Endothelial cell (in vitro differentiated cells): ENCODE results near the gene PRRC1. TPM values are rescaled to one million over a fixed set of nuclear protein-coding genes. Genes with fewer than 3 reads are reported as not detected.

Source experiments
- DNase-seq: peaks from one replicate; pipeline ENCODE4 v3.0.0; 2021; ENCODE audit warnings: low spot score
- H3K27ac Mint-ChIP-seq: one replicate; pipeline ENCODE4 v1.8.0; 2021; ENCODE audit warnings: mixed read lengths, inconsistent platforms; ENCODE audit not compliant: unreplicated experiment
- H3K27me3 Mint-ChIP-seq: one replicate; pipeline ENCODE4 v1.8.0; 2021; ENCODE audit warnings: mild to moderate bottlenecking, moderate library complexity, mixed read lengths, inconsistent platforms; ENCODE audit not compliant: unreplicated experiment
- H3K36me3 Mint-ChIP-seq: one replicate; pipeline ENCODE4 v1.8.0; 2021; ENCODE audit warnings: mild to moderate bottlenecking, low read depth, mixed read lengths, inconsistent platforms; ENCODE audit not compliant: unreplicated experiment
- H3K4me1 Mint-ChIP-seq: one replicate; pipeline ENCODE4 v1.8.0; 2021; ENCODE audit warnings: mild to moderate bottlenecking, mixed read lengths, inconsistent platforms; ENCODE audit not compliant: unreplicated experiment
- H3K4me3 Mint-ChIP-seq: one replicate; pipeline ENCODE4 v1.8.0; 2021; ENCODE audit warnings: mild to moderate bottlenecking, mixed read lengths, inconsistent platforms; ENCODE audit not compliant: unreplicated experiment
- H3K9me3 Mint-ChIP-seq: one replicate; pipeline ENCODE4 v1.8.0; 2021; ENCODE audit warnings: mixed read lengths, inconsistent platforms; ENCODE audit not compliant: unreplicated experiment
- CTCF ChIP-seq: fragments of 200-600 bp; sonication (generic); IDR thresholded peaks from one replicate; pipeline ENCODE4 v1.5.0; 2021; ENCODE audit warnings: antibody characterized with exemption; ENCODE audit not compliant: unreplicated experiment
- total RNA-seq: library from RNA; stranded (reverse); fragmentation: NEBNext Ultra II Directional; extraction: Animal tissue kit (Norgen Biotek cat#: 25700); gene quantifications from one replicate; pipeline ENCODE4 v1.2.1, GENCODE V29; 2021; ENCODE audit not compliant: unreplicated experiment

PRRC1 gene
- total RNA-seq, 1 donor from 2014 or later: 61.1 TPM

- no peak for TF ChIP-seq CTCF
- no peak overlapping the region for H3K27ac Mint-ChIP-seq
- no peak for DNase-seq
- no peaks in the 10 kb centered on the region for H3K9me3 Mint-ChIP-seq
- H3K4me1 Mint-ChIP-seq: peaks cover 12% of the 10 kb centered on the region
- H3K27me3 Mint-ChIP-seq: no peaks in the 10 kb centered on the region
- peaks cover 7% of the 10 kb centered on the region for H3K36me3 Mint-ChIP-seq
- no peak overlapping the region for H3K4me3 Mint-ChIP-seq
Measured at GRCh38 chr5:127551410-127552041, 34.1 kb downstream of the PRRC1 start.

GRCh38 chr5:127555826-127556225 is 38.4 kb downstream of the PRRC1 start:
- DNase-seq: no peak
- Mint-ChIP-seq H3K27me3 (no peaks in the 10 kb centered on the region), H3K4me1 (peaks cover 7% of the 10 kb centered on the region), H3K9me3 (no peaks in the 10 kb centered on the region), H3K36me3 (peaks cover 4% of the 10 kb centered on the region), H3K4me3 (no peak overlapping the region), H3K27ac (no peak overlapping the region)
- no peak for TF ChIP-seq CTCF

- peaks cover 7% of the 10 kb centered on the region for H3K4me1 Mint-ChIP-seq
- no peak overlapping the region for H3K27ac Mint-ChIP-seq
- no peak for DNase-seq
- H3K27me3 Mint-ChIP-seq: no peaks in the 10 kb centered on the region
- no peak for TF ChIP-seq CTCF
- no peak overlapping the region for H3K4me3 Mint-ChIP-seq
- peaks cover 4% of the 10 kb centered on the region for H3K36me3 Mint-ChIP-seq
- H3K9me3 Mint-ChIP-seq: no peaks in the 10 kb centered on the region
Measured at GRCh38 chr5:127556609-127557334, 39.3 kb downstream of the PRRC1 start.

GRCh38 chr5:127558273-127558672 is 40.8 kb downstream of the PRRC1 start:
- Mint-ChIP-seq H3K4me1 (peaks cover 7% of the 10 kb centered on the region), H3K36me3 (no peaks in the 10 kb centered on the region), H3K9me3 (no peaks in the 10 kb centered on the region), H3K27ac (no peak overlapping the region), H3K27me3 (no peaks in the 10 kb centered on the region), H3K4me3 (no peak overlapping the region)
- DNase-seq: no peak
- no peak for TF ChIP-seq CTCF

- no peak for TF ChIP-seq CTCF
- H3K4me1 Mint-ChIP-seq: peaks cover 6% of the 10 kb centered on the region
- H3K4me3 Mint-ChIP-seq: no peak overlapping the region
- DNase-seq: no peak
- no peaks in the 10 kb centered on the region for H3K27me3 Mint-ChIP-seq
- no peaks in the 10 kb centered on the region for H3K36me3 Mint-ChIP-seq
- no peak overlapping the region for H3K27ac Mint-ChIP-seq
- H3K9me3 Mint-ChIP-seq: no peaks in the 10 kb centered on the region
Measured at GRCh38 chr5:127561254-127561653, 43.8 kb downstream of the PRRC1 start.
